Measurements from ENCODE around the gene DMD.

Gene DMD

GRCh38 chrX:31606771-31607170 lies 1604.6 kb downstream of the DMD start:
- H3K36me3 ChIP-seq (replicated peaks), result no peaks in the 10 kb centered on the region
- no peaks in the 10 kb centered on the region for H3K27me3 ChIP-seq (replicated peaks)
- no peak for DNase-seq
- in situ Hi-C loops (cut with HindIII; ENCODE audit: low pct_ligation_motif_present, low sequenced_read_pairs), result no loop called here
- H3K4me3 ChIP-seq (ENCODE audit: low read depth, low read length), result no peak overlapping the region
- TF ChIP-seq CTCF (IDR thresholded peaks at IDR 0.05; ENCODE audit: low read depth, low read length, missing control alignments), result no peak
- H3K27ac ChIP-seq, result no peak overlapping the region

DNA sequence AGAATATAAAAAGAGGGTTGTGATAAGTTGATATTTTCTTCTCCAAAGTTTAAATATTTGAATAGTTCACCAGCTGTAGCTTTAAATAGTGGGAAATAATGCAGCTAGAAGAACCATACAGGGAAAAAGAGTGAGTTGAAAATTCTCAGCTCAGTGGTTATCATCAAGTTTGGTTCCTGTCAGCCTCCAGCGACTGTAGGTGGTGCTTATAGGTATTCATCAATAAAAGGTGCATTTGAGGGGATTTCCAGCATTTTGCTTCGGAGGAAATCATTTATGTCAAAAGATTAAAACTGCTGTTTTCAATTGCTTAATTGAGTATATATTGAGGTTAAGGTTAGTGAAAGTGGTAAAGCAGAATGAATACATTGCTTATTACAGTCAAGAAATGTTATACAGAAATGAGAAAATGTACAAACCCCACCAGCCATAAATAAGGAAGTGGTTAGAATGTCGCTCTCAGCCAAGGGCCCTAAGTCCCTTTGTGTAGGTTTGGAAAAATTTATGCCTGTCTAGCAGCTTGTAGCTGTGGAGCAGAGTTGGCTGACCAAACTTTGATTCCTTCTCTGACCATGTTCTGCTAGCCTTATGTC lies 1606.6 kb downstream of the DMD start:
- Histone ChIP-seq H3K27ac (no peak overlapping the region), H3K27me3 (replicated peaks) (no peaks in the 10 kb centered on the region), H3K36me3 (replicated peaks) (no peaks in the 10 kb centered on the region), H3K4me3 (ENCODE audit: low read depth, low read length) (no peak overlapping the region)
- TF ChIP-seq CTCF (IDR thresholded peaks at IDR 0.05; ENCODE audit: low read depth, low read length, missing control alignments), result no peak
- no peak for DNase-seq
- in situ Hi-C loops (cut with HindIII; ENCODE audit: low pct_ligation_motif_present, low sequenced_read_pairs), result no loop called here

- DNase-seq, result peak; percentile 32
- Histone ChIP-seq H3K27me3 (replicated peaks) (no peaks in the 10 kb centered on the region), H3K36me3 (replicated peaks) (no peaks in the 10 kb centered on the region), H3K27ac (no peak overlapping the region), H3K4me3 (ENCODE audit: low read depth, low read length) (no peak overlapping the region)
- in situ Hi-C loops (cut with HindIII; ENCODE audit: low pct_ligation_motif_present, low sequenced_read_pairs), result no loop called here
- no peak for TF ChIP-seq CTCF (IDR thresholded peaks at IDR 0.05; ENCODE audit: low read depth, low read length, missing control alignments)
Observed at GRCh38 chrX:31603411-31604120, 1607.8 kb downstream of the DMD start.

- DNase-seq, result no peak
Observed at GRCh38 chrX:31600823-31601222, 1610.5 kb downstream of the DMD start.

GRCh38 chrX:31593353-31593752 lies 1618.0 kb downstream of the DMD start:
- TF ChIP-seq CTCF (IDR thresholded peaks at IDR 0.05; ENCODE audit: low read depth, low read length, missing control alignments), result no peak
- in situ Hi-C loops (cut with HindIII; ENCODE audit: low pct_ligation_motif_present, low sequenced_read_pairs), result no loop called here

More at GRCh38 chrX:31600823-31601222, 1610.5 kb downstream of the DMD start:
- in situ Hi-C loops (cut with HindIII; ENCODE audit: low pct_ligation_motif_present, low sequenced_read_pairs), result no loop called here
- no peaks in the 10 kb centered on the region for H3K27me3 ChIP-seq (replicated peaks)
- no peak overlapping the region for H3K4me3 ChIP-seq (ENCODE audit: low read depth, low read length)
- no peak overlapping the region for H3K27ac ChIP-seq
- no peaks in the 10 kb centered on the region for H3K36me3 ChIP-seq (replicated peaks)
- TF ChIP-seq CTCF (IDR thresholded peaks at IDR 0.05; ENCODE audit: low read depth, low read length, missing control alignments), result no peak

More at GRCh38 chrX:31593353-31593752, 1618.0 kb downstream of the DMD start:
- no peak for DNase-seq
- H3K27ac ChIP-seq, result no peak overlapping the region
- H3K27me3 ChIP-seq (replicated peaks), result no peaks in the 10 kb centered on the region
- no peak overlapping the region for H3K4me3 ChIP-seq (ENCODE audit: low read depth, low read length)
- H3K36me3 ChIP-seq (replicated peaks), result no peaks in the 10 kb centered on the region

All from brain microvascular endothelial cell (primary cell).